Neural progenitor cell (in vitro differentiated cells): ENCODE data around the gene SHLD1. TPM values are rescaled to one million over a fixed set of nuclear protein-coding genes. Genes with fewer than 3 reads are reported as not detected.
A peak's percentile ranks its signal among the peaks of the same experiment; 100 is the strongest.

Experiments
- DNase-seq: peaks from one replicate; pipeline ENCODE4 v3.0.0-alpha.2; 2016; ENCODE audit warnings: low spot score
- H2AFZ ChIP-seq: fragments of 200-600 bp; sonication (generic); replicated peaks from 2 replicates; pipeline ENCODE4 v1.6.1; 2016; ENCODE audit warnings: antibody characterized with exemption
- H3F3A ChIP-seq: fragments of 200-600 bp; sonication (generic); 2 replicates; pipeline ENCODE4 v1.6.1; 2016; ENCODE audit warnings: antibody characterized with exemption, low read depth
- H3K27ac ChIP-seq: fragments of 200-600 bp; sonication (generic); 2 replicates; pipeline ENCODE4 v1.5.1; 2016; ENCODE audit warnings: mild to moderate bottlenecking
- H3K27me3 ChIP-seq: fragments of 200-600 bp; sonication (generic); 2 replicates; pipeline ENCODE4 v1.6.1; 2016; ENCODE audit warnings: mild to moderate bottlenecking, moderate library complexity
- H3K36me3 ChIP-seq: fragments of 200-600 bp; sonication (generic); 2 replicates; pipeline ENCODE4 v1.5.1; 2016
- H3K4me1 ChIP-seq: fragments of 200-600 bp; sonication (generic); 2 replicates; pipeline ENCODE4 v1.6.1; 2016; ENCODE audit warnings: mixed run types
- H3K4me2 ChIP-seq: fragments of 200-600 bp; sonication (generic); 2 replicates; pipeline ENCODE4 v1.6.1; 2016
- H3K4me3 ChIP-seq: fragments of 200-600 bp; sonication (generic); 2 replicates; pipeline ENCODE4 v1.5.1; 2016
- H3K79me2 ChIP-seq: fragments of 200-600 bp; sonication (generic); 2 replicates; pipeline ENCODE4 v1.6.1; 2016; ENCODE audit warnings: low read depth
- H3K9ac ChIP-seq: fragments of 200-600 bp; sonication (generic); 2 replicates; pipeline ENCODE4 v1.6.1; 2016
- H3K9me3 ChIP-seq: fragments of 200-600 bp; sonication (generic); 2 replicates; pipeline ENCODE4 v1.5.1; 2016; ENCODE audit warnings: low read depth
- H4K20me1 ChIP-seq: fragments of 200-600 bp; sonication (generic); 2 replicates; pipeline ENCODE4 v1.6.1; 2016; ENCODE audit warnings: low read depth
- H3K27ac Mint-ChIP-seq: 3 replicates; pipeline ENCODE4 v1.8.0; 2021; ENCODE audit warnings: mixed read lengths
- H3K27me3 Mint-ChIP-seq: 2 replicates; pipeline ENCODE4 v1.8.0; 2022; ENCODE audit warnings: low read depth, mild to moderate bottlenecking, inconsistent platforms, moderate library complexity, mixed read lengths; ENCODE audit not compliant: insufficient read depth
- H3K36me3 Mint-ChIP-seq: 3 replicates; pipeline ENCODE4 v1.8.0; 2021; ENCODE audit warnings: mixed read lengths
- H3K4me1 Mint-ChIP-seq: 3 replicates; pipeline ENCODE4 v1.8.0; 2021; ENCODE audit warnings: mixed read lengths
- H3K4me3 Mint-ChIP-seq: 3 replicates; pipeline ENCODE4 v1.8.0; 2021; ENCODE audit warnings: mild to moderate bottlenecking, moderate library complexity, mixed read lengths
- H3K9me3 Mint-ChIP-seq: 3 replicates; pipeline ENCODE4 v1.8.0; 2020; ENCODE audit warnings: mixed read lengths
- EZH2 ChIP-seq: fragments of 200-600 bp; sonication (generic); IDR thresholded peaks from 2 replicates; pipeline ENCODE4 v1.6.1; 2017; ENCODE audit warnings: antibody characterized with exemption, mild to moderate bottlenecking, moderate library complexity
- EZH2phosphoT487 ChIP-seq: fragments of 200-600 bp; sonication (generic); IDR thresholded peaks from 2 replicates; pipeline ENCODE4 v1.6.1; 2017; ENCODE audit warnings: antibody characterized with exemption
- total RNA-seq: library from RNA; depleted of rRNA; stranded (reverse); fragments of >200 nt; gene quantifications from 2 replicates; pipeline ENCODE4 v1.2.3, GENCODE V29; 2015; ENCODE audit warnings: low replicate concordance
- TF ChIP-seq, protein P1 (sequence below): fragments of 200-600 bp; sonication (generic); IDR thresholded peaks from 2 replicates; pipeline ENCODE4 v1.5.1; 2017; ENCODE audit warnings: antibody characterized with exemption, mild to moderate bottlenecking

The SHLD1 gene
- total RNA-seq, 1 donor from 2014 or later = 9.0 TPM

DNA sequence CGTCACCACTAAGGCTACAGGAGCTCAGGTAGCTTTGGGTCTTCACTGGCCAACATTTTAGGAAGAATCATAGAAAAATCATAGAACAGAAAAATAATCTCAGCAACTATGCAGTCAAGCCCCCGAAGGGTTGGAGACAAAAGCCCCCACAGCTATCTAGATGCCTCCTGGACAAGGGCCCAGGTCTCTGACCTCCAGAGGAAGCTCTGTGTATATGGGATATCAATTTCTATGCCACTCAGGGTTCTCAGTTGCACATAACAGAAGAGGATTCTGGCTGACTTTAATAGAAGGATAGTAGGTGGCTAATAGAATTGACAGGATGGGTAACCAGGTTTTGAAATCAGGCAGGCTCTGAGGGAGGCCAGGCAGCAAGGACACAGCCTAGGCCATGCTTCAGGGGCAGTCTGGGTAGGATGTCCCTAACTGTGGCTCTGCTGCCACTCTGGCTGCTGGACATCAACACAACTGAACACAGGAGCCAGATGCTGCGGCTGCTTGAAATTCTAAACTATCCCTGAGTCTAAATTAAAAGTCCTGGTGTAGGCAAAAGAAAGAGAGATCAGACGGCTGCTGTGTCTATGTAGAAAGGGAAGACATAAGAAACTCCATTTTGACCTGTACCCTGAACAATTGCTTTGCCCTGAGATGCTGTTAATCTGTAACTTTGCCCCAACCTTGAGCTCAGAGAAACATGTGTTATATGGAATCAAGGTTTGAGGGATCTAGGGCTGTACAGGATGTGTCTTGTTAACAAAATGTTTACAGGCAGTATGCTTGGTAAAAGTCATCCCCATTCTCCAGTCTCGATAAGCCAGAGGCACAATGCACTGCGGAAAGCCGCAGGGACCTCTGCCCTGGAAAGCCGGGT is 134.5 kb downstream of the SHLD1 start:
- H2AFZ ChIP-seq = no peak overlapping the region
- H3K27me3 ChIP-seq = no peaks in the 10 kb centered on the region
- H3K9ac ChIP-seq = no peak overlapping the region
- H3K27ac ChIP-seq = no peak overlapping the region
- no peak for DNase-seq
- H3K4me1 ChIP-seq = no peaks in the 10 kb centered on the region
- H3K9me3 ChIP-seq = no peaks in the 10 kb centered on the region
- no peak overlapping the region for H3K4me3 Mint-ChIP-seq
- H3K27me3 Mint-ChIP-seq = peaks cover 11% of the 10 kb centered on the region
- no peaks in the 10 kb centered on the region for H3K79me2 ChIP-seq
- H3K36me3 Mint-ChIP-seq = no peaks in the 10 kb centered on the region
- TF ChIP-seq EZH2phosphoT487 = no peak
- no peak for TF ChIP-seq EZH2
- TF ChIP-seq, protein P1, sequence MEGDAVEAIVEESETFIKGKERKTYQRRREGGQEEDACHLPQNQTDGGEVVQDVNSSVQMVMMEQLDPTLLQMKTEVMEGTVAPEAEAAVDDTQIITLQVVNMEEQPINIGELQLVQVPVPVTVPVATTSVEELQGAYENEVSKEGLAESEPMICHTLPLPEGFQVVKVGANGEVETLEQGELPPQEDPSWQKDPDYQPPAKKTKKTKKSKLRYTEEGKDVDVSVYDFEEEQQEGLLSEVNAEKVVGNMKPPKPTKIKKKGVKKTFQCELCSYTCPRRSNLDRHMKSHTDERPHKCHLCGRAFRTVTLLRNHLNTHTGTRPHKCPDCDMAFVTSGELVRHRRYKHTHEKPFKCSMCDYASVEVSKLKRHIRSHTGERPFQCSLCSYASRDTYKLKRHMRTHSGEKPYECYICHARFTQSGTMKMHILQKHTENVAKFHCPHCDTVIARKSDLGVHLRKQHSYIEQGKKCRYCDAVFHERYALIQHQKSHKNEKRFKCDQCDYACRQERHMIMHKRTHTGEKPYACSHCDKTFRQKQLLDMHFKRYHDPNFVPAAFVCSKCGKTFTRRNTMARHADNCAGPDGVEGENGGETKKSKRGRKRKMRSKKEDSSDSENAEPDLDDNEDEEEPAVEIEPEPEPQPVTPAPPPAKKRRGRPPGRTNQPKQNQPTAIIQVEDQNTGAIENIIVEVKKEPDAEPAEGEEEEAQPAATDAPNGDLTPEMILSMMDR = no peak
- H3K4me1 Mint-ChIP-seq = no peaks in the 10 kb centered on the region
- H3F3A ChIP-seq = no peaks in the 10 kb centered on the region
- no peak overlapping the region for H3K27ac Mint-ChIP-seq
- no peak overlapping the region for H3K4me2 ChIP-seq
- H4K20me1 ChIP-seq = no peaks in the 10 kb centered on the region
- no peaks in the 10 kb centered on the region for H3K36me3 ChIP-seq
- no peaks in the 10 kb centered on the region for H3K9me3 Mint-ChIP-seq
- H3K4me3 ChIP-seq = no peak overlapping the region

DNA sequence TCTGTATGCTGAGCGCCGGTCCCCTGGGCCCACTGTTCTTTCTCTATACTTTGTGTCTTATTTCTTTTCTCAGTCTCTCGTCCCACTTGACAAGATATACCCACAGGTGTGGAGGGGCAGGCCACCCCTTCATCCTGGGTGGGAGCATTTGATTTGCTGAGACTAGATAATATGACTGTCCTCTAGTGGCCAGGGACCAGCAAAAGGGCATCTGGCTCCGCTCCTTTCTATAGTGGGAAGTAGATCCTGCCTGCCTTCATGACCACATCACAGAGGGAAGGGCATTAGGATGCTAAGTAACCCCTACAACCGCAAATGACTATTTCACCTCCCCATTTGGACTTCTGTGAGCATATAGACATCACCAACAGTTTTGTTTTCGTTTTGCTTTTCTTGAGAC is 135.7 kb downstream of the SHLD1 start:
- Mint-ChIP-seq H3K4me1 (no peaks in the 10 kb centered on the region), H3K27ac (no peak overlapping the region), H3K36me3 (no peaks in the 10 kb centered on the region), H3K9me3 (no peaks in the 10 kb centered on the region), H3K4me3 (no peak overlapping the region), H3K27me3 (peaks cover 11% of the 10 kb centered on the region)
- DNase-seq = no peak
- Histone ChIP-seq H3K4me3 (no peak overlapping the region), H3K9ac (no peak overlapping the region), H3F3A (no peaks in the 10 kb centered on the region), H2AFZ (no peak overlapping the region), H3K9me3 (no peaks in the 10 kb centered on the region), H3K79me2 (no peaks in the 10 kb centered on the region), H3K27ac (no peak overlapping the region), H3K27me3 (no peaks in the 10 kb centered on the region), H3K4me2 (no peak overlapping the region), H4K20me1 (no peaks in the 10 kb centered on the region), H3K4me1 (no peaks in the 10 kb centered on the region), H3K36me3 (no peaks in the 10 kb centered on the region)
- no peak for TF ChIP-seq EZH2phosphoT487

DNA sequence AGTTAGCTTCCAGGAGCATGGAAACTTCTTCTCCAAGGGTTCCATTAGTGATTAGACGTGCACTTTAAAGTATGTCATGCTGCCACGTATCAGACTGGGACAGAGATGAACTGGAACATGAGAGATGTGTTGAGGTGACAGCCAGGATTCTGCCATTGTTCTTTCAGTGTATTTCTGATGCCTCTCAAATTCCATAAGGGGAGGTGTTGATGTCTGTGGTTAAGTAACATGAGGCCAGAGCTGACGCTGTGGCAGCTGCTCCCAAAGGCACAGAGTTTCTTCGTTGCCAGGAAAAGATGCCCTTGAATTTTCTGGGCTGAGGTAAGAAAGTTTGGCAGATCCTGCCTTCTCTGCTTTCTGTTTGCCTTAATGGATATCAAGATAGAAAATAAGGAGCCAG is 136.6 kb downstream of the SHLD1 start:
- Mint-ChIP-seq H3K36me3 (no peaks in the 10 kb centered on the region), H3K4me1 (no peaks in the 10 kb centered on the region), H3K4me3 (no peak overlapping the region), H3K27me3 (peaks cover 8% of the 10 kb centered on the region), H3K9me3 (no peaks in the 10 kb centered on the region), H3K27ac (peak overlapping the region; percentile 14)
- H3K4me1 ChIP-seq = no peaks in the 10 kb centered on the region
- H3K4me3 ChIP-seq = no peak overlapping the region
- H3K9me3 ChIP-seq = no peaks in the 10 kb centered on the region
- H3K9ac ChIP-seq = no peak overlapping the region
- no peak for DNase-seq
- H3K27me3 ChIP-seq = no peaks in the 10 kb centered on the region
- H2AFZ ChIP-seq = no peak overlapping the region
- TF ChIP-seq, protein P1 = no peak
- no peaks in the 10 kb centered on the region for H4K20me1 ChIP-seq
- H3K36me3 ChIP-seq = no peaks in the 10 kb centered on the region
- no peak overlapping the region for H3K4me2 ChIP-seq
- no peak overlapping the region for H3K27ac ChIP-seq
- H3K79me2 ChIP-seq = no peaks in the 10 kb centered on the region
- no peaks in the 10 kb centered on the region for H3F3A ChIP-seq

DNA sequence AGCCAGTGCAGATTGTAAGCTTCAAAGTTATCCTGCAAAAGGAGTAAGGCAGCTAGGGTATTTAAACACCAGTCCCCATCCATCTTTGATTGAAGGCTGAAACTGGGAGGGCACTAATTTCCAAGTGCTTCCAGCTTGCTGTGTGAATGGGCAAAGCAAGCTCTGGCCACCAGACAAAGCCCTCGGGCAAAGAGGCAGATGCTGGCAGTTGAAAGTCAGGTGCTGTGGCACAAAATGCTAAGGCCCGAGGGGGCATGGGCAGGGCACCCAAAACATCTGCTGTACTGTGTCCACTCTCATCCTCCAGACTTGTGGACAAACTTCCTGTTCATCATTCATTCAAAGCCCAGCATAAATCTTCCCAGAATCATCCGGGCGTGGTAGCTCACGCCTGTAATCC is 137.2 kb downstream of the SHLD1 start:
- H3K9ac ChIP-seq = no peak overlapping the region
- no peak overlapping the region for H3K4me3 ChIP-seq
- no peaks in the 10 kb centered on the region for H3K27me3 ChIP-seq
- H4K20me1 ChIP-seq = no peaks in the 10 kb centered on the region
- no peak for DNase-seq
- H3K4me1 Mint-ChIP-seq = no peaks in the 10 kb centered on the region
- H3K4me1 ChIP-seq = no peaks in the 10 kb centered on the region
- TF ChIP-seq, protein P1 = no peak
- TF ChIP-seq EZH2phosphoT487 = no peak
- no peak for TF ChIP-seq EZH2
- H2AFZ ChIP-seq = no peak overlapping the region
- no peaks in the 10 kb centered on the region for H3K9me3 Mint-ChIP-seq
- H3K4me3 Mint-ChIP-seq = no peak overlapping the region
- H3K27ac Mint-ChIP-seq = no peak overlapping the region
- H3K27me3 Mint-ChIP-seq = peaks cover 8% of the 10 kb centered on the region
- no peaks in the 10 kb centered on the region for H3K9me3 ChIP-seq
- H3K4me2 ChIP-seq = no peak overlapping the region
- H3K36me3 Mint-ChIP-seq = no peaks in the 10 kb centered on the region
- no peaks in the 10 kb centered on the region for H3K36me3 ChIP-seq
- H3F3A ChIP-seq = no peaks in the 10 kb centered on the region
- no peaks in the 10 kb centered on the region for H3K79me2 ChIP-seq
- no peak overlapping the region for H3K27ac ChIP-seq
